ENCODE data around the gene CCDC8.
"Not testable (repeated sequence)": the region's sequence is repeated elsewhere in the genome, so short reads cannot be mapped to it uniquely, and the experiment has no call there.

The CCDC8 gene

GRCh38 chr19:46404055-46404752 is 9.2 kb downstream of the CCDC8 start:
- DNase-seq: peak; percentile 80

- peak; percentile 24 for DNase-seq
Measured at GRCh38 chr19:46402725-46403124, 10.6 kb downstream of the CCDC8 start.

DNA sequence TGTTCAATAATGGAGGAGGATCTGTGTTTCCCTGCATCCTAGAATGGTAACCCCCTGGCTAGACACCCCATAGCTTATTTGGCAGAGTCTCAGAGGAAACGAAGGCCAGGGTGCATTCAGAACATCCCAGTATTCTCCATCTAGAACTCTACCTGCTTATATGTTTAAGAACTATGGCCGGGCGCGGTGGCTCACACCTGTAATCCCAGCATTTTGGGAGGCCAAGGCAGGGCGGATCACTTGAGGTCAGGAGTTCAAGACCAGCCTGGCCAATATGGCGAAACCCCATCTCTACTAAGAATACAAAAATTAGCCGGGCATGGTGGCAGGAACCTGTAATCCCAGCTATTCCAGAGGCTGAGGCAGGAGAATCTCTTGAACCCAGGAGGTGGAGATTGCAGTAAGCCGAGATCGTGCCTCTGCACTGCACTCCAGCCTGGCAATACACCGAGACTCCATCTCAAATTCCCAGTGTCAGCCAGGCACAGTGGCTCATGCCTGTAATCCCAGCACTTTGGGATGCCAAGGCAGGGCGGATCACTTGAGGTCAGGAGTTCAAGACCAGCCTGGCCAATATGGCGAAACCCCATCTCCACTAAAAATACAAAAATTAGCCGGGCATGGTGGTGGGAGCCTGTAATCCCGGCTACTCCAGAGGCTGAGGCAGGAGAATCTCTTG is 15.4 kb downstream of the CCDC8 start:
- DNase-seq: not testable (repeated sequence)

GRCh38 chr19:46394402-46394797 is 19.0 kb downstream of the CCDC8 start:
- no peak for DNase-seq

DNA sequence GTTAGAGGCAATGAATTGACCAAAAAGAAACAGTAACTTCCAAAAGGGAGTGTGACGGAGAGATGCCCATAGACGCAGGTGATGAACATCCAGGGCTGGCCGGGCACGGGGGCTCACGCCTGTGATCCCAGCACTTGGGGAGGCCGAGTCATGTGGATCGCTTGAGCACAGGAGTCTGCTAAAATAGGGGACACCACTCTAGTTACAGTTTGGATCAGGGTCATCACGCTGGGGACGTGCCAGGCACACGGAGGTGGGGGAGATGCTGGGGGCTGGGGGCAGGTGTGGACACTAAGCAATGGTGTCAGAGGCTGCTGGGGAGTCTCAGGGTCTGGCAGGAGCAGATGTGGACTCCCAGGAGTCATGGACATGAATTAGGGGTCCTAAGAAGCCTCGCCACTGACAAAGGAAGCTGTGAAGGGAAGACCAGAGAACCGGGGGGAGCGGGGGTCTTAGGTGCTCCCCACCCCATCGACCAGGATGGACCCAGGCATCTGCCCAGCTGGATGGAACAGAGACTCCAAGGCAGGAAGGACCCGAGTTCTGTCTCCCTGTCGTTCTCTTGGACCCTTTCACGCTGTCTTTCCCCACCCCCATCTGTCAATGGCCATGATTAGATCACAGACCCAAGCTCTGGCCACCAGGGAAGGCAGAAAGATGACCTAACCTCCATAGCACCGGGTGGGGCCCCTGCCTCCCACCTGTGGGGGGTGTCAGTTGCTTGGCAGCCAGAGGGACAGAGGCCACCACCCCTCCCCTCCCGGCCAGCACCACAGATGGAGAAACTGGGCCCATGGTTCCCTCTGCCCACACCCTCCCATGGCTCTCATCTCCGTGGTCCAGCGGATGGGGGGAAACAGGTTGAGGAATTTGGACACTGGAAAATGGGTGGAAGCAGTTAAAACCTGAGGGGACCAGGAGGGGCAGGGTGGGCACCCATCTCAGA is 19.6 kb downstream of the CCDC8 start:
- peak; percentile 25 for DNase-seq

GRCh38 chr19:46392837-46393236 is 20.5 kb downstream of the CCDC8 start:
- DNase-seq: no peak

DNA sequence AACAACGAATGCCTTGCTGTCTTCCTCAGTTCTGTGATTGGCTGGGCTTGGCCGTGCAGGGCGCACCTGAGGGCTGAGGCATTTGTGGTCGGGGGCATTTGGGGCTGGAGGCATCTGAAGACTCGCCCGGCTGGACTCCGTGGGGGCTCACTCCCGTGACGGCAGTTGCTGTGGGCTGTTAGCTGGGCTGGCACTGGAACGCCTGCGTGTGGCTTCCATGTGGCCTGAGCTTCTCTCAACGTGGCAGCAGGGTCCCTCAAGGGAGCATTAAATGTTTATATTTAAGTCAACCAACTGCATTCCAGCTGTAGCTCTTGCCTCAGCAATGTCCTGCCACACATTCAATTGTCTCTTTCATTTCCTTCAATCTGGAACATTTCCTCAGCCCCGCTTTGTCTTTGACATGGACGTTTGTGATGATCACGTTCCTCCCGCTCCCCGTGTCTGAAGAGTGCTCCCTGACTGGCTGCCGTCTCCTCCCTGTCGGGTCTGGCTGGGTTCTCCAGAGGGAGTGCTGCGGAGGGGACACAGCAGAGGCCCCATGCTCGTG is 21.0 kb downstream of the CCDC8 start:
- DNase-seq: peak; percentile 73

GRCh38 chr19:46391296-46392251 is 21.8 kb downstream of the CCDC8 start:
- no peak for DNase-seq

DNA sequence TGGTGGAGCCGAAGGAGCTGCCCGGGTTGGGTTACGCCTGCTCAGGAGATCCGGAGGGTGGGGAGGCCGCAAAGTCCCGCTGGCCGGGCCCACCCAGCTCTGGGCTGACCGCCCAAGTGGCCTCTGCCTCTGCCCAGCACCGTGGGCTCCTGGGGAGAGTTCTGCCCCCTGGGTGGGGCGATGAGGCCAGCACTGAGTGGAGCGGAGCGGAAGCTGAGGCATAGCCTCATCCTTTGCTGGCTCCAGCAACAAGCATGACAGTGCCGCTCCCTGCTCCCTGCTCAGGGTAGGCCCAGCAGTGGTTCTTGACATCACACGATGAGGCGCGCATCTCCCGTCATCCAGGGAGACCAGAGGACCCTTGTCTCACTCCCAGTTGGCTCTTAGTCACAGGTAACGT is 22.5 kb downstream of the CCDC8 start:
- DNase-seq: peak; percentile 40

DNA sequence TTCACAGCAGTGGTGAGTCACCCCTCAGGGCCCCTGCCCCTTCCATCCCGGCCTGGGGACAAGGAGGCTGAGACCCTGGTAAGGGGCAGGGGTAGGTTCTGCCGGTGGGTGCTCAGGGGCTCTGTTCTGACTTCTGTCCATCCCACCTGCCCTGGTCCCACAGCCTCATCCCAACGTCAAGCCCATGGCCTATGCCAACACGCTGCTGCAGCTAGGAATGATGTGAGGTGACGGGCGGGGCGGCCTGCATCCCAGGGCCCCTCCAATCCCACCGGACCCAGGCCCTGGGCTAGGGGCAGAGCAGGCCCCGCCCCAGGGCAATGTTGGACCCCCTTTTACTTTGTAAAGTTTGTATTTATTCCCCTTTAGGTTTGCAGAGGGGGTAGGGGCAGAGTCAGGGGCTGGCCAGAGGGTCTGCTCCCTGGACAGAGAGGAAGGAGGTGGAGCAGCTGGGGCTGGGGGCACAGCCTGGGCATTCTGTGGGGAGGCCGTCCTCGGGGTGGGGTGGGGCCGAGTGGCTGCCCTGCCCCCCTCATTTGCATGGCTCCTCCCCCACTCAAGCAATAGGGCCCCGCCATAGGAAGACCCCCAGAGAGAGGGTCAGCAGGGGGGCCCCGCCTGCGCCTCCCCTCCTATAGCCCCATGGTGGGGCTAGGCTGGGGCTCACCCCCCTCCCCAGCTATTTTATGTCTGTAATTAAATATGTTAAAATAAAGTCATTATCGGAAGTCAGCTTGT is 23.1 kb downstream of the CCDC8 start:
- DNase-seq: no peak

- DNase-seq: no peak
Measured at GRCh38 chr19:46388311-46389095, 24.9 kb downstream of the CCDC8 start.

GRCh38 chr19:46387713-46388130 is 25.6 kb downstream of the CCDC8 start:
- DNase-seq: no peak

DNA sequence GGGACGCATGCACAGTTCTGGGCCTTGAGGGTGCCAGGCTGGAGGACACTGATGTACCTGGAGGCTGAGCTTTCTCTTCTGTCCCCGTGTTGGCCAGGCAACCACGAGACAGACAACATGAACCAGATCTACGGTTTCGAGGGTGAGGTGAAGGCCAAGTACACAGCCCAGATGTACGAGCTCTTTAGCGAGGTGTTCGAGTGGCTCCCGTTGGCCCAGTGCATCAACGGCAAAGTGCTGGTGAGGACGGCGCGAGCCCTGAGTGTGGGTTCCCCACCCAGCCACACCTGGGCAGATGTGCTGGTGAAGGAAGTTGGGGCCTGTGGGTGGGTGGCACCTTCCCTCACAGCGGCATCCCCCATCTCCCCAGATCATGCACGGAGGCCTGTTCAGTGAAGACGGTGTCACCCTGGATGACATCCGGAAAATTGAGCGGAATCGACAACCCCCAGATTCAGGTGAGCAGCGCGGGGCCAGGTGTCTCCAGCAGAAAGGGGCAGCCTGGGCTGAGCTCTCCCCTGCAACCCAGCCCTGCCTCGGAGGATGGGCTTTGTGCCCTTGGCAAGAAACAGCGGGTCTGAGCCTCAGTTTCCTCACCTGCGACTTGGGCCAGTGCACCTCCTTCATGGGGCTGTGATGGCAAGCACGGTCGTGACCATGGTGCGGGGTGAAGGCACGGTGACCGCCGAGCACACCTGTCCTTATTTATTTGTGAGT is 26.2 kb downstream of the CCDC8 start:
- no peak for DNase-seq

- no peak for DNase-seq
Measured at GRCh38 chr19:46386151-46386550, 27.2 kb downstream of the CCDC8 start.

- no peak for DNase-seq
Measured at GRCh38 chr19:46385636-46386035, 27.7 kb downstream of the CCDC8 start.

DNA sequence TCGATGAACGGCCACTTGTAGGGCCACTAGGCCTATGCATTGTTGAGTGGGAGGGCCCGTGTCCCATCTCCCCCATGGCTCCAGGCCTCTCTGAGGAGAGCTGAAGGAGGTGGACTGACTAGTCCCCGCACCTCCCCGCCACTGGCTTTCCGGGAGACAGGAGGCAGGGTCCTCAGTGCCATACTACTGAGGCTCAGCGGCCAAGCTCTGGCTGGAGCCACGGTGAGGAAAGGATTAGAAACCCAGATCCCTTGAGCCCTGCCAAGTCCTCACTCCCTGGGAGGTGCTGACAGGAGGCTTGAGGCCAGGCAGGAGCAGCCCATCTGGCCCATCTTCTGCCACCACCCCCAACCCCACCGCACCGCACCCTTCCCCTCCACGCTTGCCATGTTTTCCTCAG is 29.0 kb downstream of the CCDC8 start:
- no peak for DNase-seq

DNA sequence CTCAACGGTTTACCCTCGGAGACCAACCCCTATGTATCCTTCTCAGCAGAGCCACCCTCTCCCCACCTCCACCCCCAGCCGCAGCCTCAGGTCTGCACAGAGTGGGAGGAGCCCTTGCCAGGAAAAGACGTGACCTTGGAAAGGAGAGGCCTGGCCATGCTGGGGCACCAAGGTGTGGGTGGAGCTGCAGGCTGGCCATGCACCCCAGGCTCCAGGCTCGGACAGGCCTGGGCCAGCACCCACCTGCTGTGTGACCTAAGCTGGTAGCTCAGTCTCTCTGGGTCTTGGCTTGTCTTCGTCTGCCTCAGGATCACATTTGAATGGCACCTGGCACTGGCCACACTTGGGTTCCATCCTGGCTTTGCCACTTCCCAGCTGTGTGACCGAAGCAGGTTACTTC is 29.5 kb downstream of the CCDC8 start:
- DNase-seq: no peak

DNA sequence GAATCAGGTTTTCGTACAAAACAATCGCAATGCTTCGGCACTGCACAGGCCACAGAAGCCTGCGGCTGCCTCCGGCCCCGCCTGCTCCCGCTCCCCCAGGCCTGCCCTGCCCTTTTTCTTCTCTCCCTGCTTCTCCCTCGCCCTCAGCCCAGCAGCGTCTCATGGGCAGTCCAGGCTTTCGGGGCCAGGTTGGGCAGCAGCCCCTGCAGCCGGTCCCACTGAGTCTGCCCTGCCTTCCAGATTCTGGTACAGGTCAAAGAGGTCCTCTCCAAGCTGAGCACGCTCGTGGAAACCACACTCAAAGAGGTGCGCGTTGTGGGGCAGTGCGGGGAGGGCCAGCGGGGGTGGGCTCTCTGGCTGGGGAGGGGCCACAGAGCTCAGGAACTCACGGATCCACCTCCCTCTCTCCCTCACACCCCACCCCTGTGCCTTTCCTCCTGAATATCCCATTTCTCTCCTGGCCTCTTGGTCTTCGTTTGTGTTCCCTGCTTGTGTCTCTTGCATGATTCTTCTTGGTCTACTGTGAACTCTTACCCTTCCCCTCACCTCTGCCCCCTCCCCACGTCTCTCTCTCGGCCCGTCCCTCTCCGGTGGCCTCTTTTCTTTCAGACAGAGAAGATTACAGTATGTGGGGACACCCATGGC is 30.1 kb downstream of the CCDC8 start:
- no peak for DNase-seq

DNA sequence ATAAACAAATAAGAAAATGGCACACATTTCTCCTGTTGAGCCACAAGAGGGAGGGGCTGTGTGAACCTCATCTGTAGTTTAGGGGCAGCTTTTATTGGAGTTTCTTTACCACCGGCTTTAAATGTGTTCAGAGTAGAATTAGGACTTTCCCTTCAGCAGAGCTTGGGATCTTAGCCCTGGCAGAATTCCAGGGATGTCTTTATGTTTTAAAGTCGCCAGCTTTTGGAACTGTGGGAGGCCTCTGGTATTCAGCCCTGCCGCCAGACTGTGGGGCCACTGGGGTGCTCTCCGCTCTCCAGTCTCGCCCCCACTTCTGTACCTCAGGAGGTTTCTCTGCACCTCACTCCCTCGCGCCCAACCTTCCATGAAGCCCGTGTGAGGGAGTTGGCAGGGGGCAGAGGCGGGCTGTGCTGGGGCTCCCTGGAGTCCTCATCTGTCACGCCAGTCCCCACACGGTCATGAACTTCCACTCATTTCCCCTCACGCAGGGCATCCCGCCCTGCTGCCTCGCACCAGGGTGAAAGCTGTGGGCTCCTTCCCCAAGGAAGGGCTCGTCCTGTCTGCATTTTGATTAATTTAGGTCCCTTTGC is 31.5 kb downstream of the CCDC8 start:
- DNase-seq: no peak

Data from femur (tissue), 1 donor.